K562 (cell line): ENCODE data around the gene PAM. TPM values are rescaled to one million over a fixed set of nuclear protein-coding genes. Genes with fewer than 3 reads are reported as not detected.

ENCODE experiments used
- ATAC-seq: fragments of 200-7000 bp; cut with Tn5 transposase; 3 replicates; pipeline ENCODE4 v1.9.1; 2020; ENCODE audit warnings: moderate library complexity
- BruUV-seq: library from RNA; stranded (reverse); fragments of 400-500 nt; replicated peaks from 2 replicates; lab custom pipeline; 2021; lab: Mats Ljungman, UMichigan
- CTCF ChIA-PET: fragments of 300-600 bp; formaldehyde crosslinking; extraction: SDS; loops from one replicate; lab custom pipeline; 2021; ENCODE audit warnings: low intra/inter-chr PET ratio; lab: Yijun Ruan, JAX
- POLR2A ChIA-PET: fragments of 300-600, 350-650 bp; sonication (Branson Sonifier 250); formaldehyde crosslinking; extraction: SDS; loops from one replicate; lab custom pipeline; 2021; ENCODE audit warnings: antibody characterized with exemption, inconsistent platforms; lab: Yijun Ruan, JAX
- DNase-seq, 4 experiments: peaks; one replicate each; pipeline versions ENCODE4 v3.0.0 to v3.0.0-alpha.2; 2011 to 2018; ENCODE audit warnings: low spot score in 3 of 4, mixed read lengths in 3 of 4; ENCODE audit errors: extremely low read depth in 1 of 4
- FAIRE-seq: peaks from 2 replicates; lab custom pipeline; 2011; peaks lifted over from hg19 to GRCh38; lab: Jason Lieb, UNC
- H2AFZ ChIP-seq: 2 replicates; pipeline ENCODE4 v1.6.0; 2011; ENCODE audit warnings: low read depth, low read length, control low read depth, inconsistent platforms
- H3K27ac ChIP-seq: fragments of 200-600 bp; 3 replicates; pipeline ENCODE4 v1.8.0; 2011; ENCODE audit warnings: low read depth, mild to moderate bottlenecking, control low read depth, inconsistent platforms, low read length, moderate library complexity, mixed read lengths; ENCODE audit errors: extremely low read depth
- H3K27me3 ChIP-seq, 2 experiments: fragments of 300-600 bp in 1 of 2; 2 replicates in 1 of 2; 3 replicates in 1 of 2; pipeline versions ENCODE4 v1.6.0 to v1.8.0; 2011; ENCODE audit warnings: inconsistent platforms in 2 of 2, low read length in 2 of 2, mild to moderate bottlenecking in 1 of 2, mixed read lengths in 1 of 2, moderate library complexity in 1 of 2; ENCODE audit not compliant: control insufficient read depth in 2 of 2, insufficient read depth in 2 of 2
- H3K36me3 ChIP-seq: fragments of 300-600 bp; 3 replicates; pipeline ENCODE4 v1.8.0; 2011; ENCODE audit warnings: mild to moderate bottlenecking, low read length, inconsistent platforms; ENCODE audit not compliant: control insufficient read depth, insufficient read depth
- H3K4me1 ChIP-seq, 2 experiments: fragments of 200-600 bp in 1 of 2; replicated peaks in 1 of 2; 2 replicates in 1 of 2; 3 replicates in 1 of 2; pipeline versions ENCODE4 v1.5.1 to v1.8.0; 2011; ENCODE audit warnings: inconsistent platforms in 2 of 2, low read length in 2 of 2, mild to moderate bottlenecking in 1 of 2, mixed read lengths in 1 of 2, moderate library complexity in 1 of 2; ENCODE audit not compliant: control insufficient read depth in 2 of 2, insufficient read depth in 2 of 2
- H3K4me2 ChIP-seq: 2 replicates; pipeline ENCODE4 v1.6.1; 2011; ENCODE audit warnings: low read length, control low read depth, inconsistent platforms, mixed read lengths; ENCODE audit not compliant: insufficient read depth
- H3K4me3 ChIP-seq: fragments of 200-600 bp; sonication (generic), shearing (Covaris generic); 2 replicates; pipeline ENCODE4 v1.5.1; 2016; ENCODE audit warnings: control low read depth, inconsistent platforms
- H3K79me2 ChIP-seq: fragments of 200-600 bp; 3 replicates; pipeline ENCODE4 v1.8.0; 2011; ENCODE audit warnings: low read length, inconsistent platforms; ENCODE audit not compliant: control insufficient read depth, insufficient read depth
- H3K9ac ChIP-seq, 2 experiments: 2 replicates each; pipeline versions ENCODE4 v1.6.0 to v1.6.1; 2011; ENCODE audit warnings: low read depth in 2 of 2, low read length in 2 of 2, control low read depth in 1 of 2, inconsistent platforms in 1 of 2, mild to moderate bottlenecking in 1 of 2, mixed read lengths in 1 of 2; ENCODE audit not compliant: insufficient read depth in 1 of 2
- H3K9me1 ChIP-seq: one replicate; pipeline ENCODE4 v1.6.0; 2011; ENCODE audit warnings: inconsistent platforms, mild to moderate bottlenecking, low read length, moderate library complexity; ENCODE audit not compliant: control insufficient read depth, insufficient read depth
- H3K9me3 ChIP-seq: replicated peaks from 2 replicates; pipeline ENCODE4 v1.5.1; 2011; ENCODE audit warnings: low read depth, low read length, inconsistent platforms; ENCODE audit not compliant: control insufficient read depth, insufficient read depth
- H4K20me1 ChIP-seq: replicated peaks from 2 replicates; pipeline ENCODE4 v1.6.1; 2011; ENCODE audit warnings: low read length, inconsistent platforms, mixed read lengths; ENCODE audit not compliant: control insufficient read depth, insufficient read depth
- BRCA1 ChIP-seq, 2 experiments: fragments of 450-650 bp in 1 of 2; sonication (generic) in 1 of 2; formaldehyde crosslinking in 1 of 2; IDR thresholded peaks; 2 replicates each; pipeline versions ENCODE4 v1.5.0 to v1.6.1; 2017 to 2020; ENCODE audit warnings: mild to moderate bottlenecking in 1 of 2, missing genetic modification reagents in 1 of 2
- ERF ChIP-seq: fragments of 450-650 bp; formaldehyde crosslinking; IDR thresholded peaks from 2 replicates; pipeline ENCODE4 v1.4.0; 2020; ENCODE audit warnings: mild to moderate bottlenecking, mixed read lengths
- ESRRA ChIP-seq: fragments of 450-650 bp; IDR thresholded peaks from 2 replicates; pipeline ENCODE4 v1.6.1; 2014; ENCODE audit warnings: low read depth, mild to moderate bottlenecking, moderate library complexity, borderline replicate concordance
- ETV1 ChIP-seq: fragments of 450-650 bp; conservative IDR thresholded peaks from 2 replicates; pipeline ENCODE4 v1.6.1; 2016; ENCODE audit warnings: missing genetic modification characterization, control low read depth, low read depth, missing compliant biosample characterization
- KDM4B ChIP-seq, 2 experiments: fragments of 450-650 bp in 1 of 2; sonication (generic) in 1 of 2; IDR thresholded peaks; 2 replicates each; pipeline ENCODE4 v1.6.1; 2016 to 2017; ENCODE audit warnings: borderline replicate concordance in 2 of 2, antibody characterized with exemption in 1 of 2, low read depth in 1 of 2, mild to moderate bottlenecking in 1 of 2
- KLF16 ChIP-seq: IDR thresholded peaks from 2 replicates; pipeline ENCODE4 v1.6.1; 2016; ENCODE audit warnings: antibody characterized with exemption
- MAFK ChIP-seq: IDR thresholded peaks from 2 replicates; pipeline ENCODE4 v1.6.1; 2011; ENCODE audit warnings: low read length, improper control_type of control experiment
- PML ChIP-seq: IDR thresholded peaks from 2 replicates; pipeline ENCODE4 v1.6.1; 2012; ENCODE audit warnings: low read length, inconsistent platforms
- POLR2AphosphoS5 ChIP-seq: IDR thresholded peaks from 2 replicates; pipeline ENCODE4 v1.6.1; 2011; ENCODE audit warnings: mild to moderate bottlenecking, low read depth, low read length, moderate library complexity; ENCODE audit not compliant: control insufficient read depth, insufficient read depth
- PPARD ChIP-seq: fragments of 250-450 bp; sonication (Bioruptor Pico); IDR thresholded peaks from 2 replicates; pipeline ENCODE4 v1.8.0; 2022; ENCODE audit warnings: inconsistent platforms, mild to moderate bottlenecking, moderate library complexity
- SMARCA4 ChIP-seq: fragments of 450-650 bp; IDR thresholded peaks from 2 replicates; pipeline ENCODE4 v1.6.1; 2016
- TBP ChIP-seq: optimal IDR thresholded peaks from 2 replicates; pipeline ENCODE3; 2011; ENCODE audit warnings: low read depth, low read length, improper control_type of control experiment
- TSC22D4 ChIP-seq: fragments of 450-650 bp; IDR thresholded peaks from 2 replicates; pipeline ENCODE4 v1.6.1; 2016; ENCODE audit warnings: missing genetic modification characterization, missing biosample characterization, control low read depth
- ZBTB26 ChIP-seq: fragments of 450-650 bp; formaldehyde crosslinking; IDR thresholded peaks from 2 replicates; pipeline ENCODE4 v1.4.0; 2022; ENCODE audit warnings: missing genetic modification characterization
- ZNF511 ChIP-seq: sonication (generic); formaldehyde crosslinking; IDR thresholded peaks from 2 replicates; pipeline ENCODE4 v1.8.0; 2022; ENCODE audit warnings: mild to moderate bottlenecking, missing genetic modification reagents
- WGBS: fragments of 100-300 bp; shearing (Covaris generic); methylation state at CpG from one replicate; pipeline ENCODE4 v1.1.6; 2016; ENCODE audit warnings: low coverage, mixed read lengths; ENCODE audit not compliant: insufficient coverage; ENCODE audit errors: missing lambda C conversion rate; 5-methylcytosine and 5-hydroxymethylcytosine counted together
- in situ Hi-C: fragments of 300-500 bp; cut with MboI; formaldehyde crosslinking; loops from 4 replicates; pipeline ENCODE4 v1.15.0; 2018; ENCODE audit warnings: inconsistent platforms, mixed read lengths
- intact Hi-C: fragments of 100-400 bp; cut with micrococcal nuclease; formaldehyde crosslinking; loops from 2 replicates; pipeline ENCODE4 v1.14.2; 2022
- polyA plus RNA-seq, 8 experiments: library from polyadenylated mRNA; depleted of rRNA in 4 of 8; stranded (reverse) in 5 of 8; unstranded in 3 of 8; fragments of >200 nt; fragmentation: Nextera tagmentation in 2 of 8; fragmentation: Illumina TruSeq in 1 of 8; extraction: Ambion mirVana in 2 of 8; extraction: Trizol in 1 of 8; gene quantifications; 2 replicates each; pipeline versions ENCODE4 v1.2.1 to v1.2.3, GENCODE V29; 2011 to 2014; ENCODE audit warnings: inconsistent platforms in 1 of 8, missing spikeins in 1 of 8
- total RNA-seq, 7 experiments: library from RNA; depleted of rRNA in 6 of 7; stranded (reverse); fragments of >200 nt in 6 of 7; fragmentation: Illumina TruSeq in 2 of 7; extraction: Trizol in 2 of 7; gene quantifications; 2 replicates each; pipeline versions ENCODE4 v1.2.1 to v1.2.3, GENCODE V29; 2011 to 2021; ENCODE audit warnings: low replicate concordance in 1 of 7

Gene PAM
- total and polyA plus RNA-seq, 9 of the 15 experiments (the other 6 are each of a cell fraction or from before 2014, with no cell fraction given) = 0.39 to 3.1 (median 0.77) TPM

DNA sequence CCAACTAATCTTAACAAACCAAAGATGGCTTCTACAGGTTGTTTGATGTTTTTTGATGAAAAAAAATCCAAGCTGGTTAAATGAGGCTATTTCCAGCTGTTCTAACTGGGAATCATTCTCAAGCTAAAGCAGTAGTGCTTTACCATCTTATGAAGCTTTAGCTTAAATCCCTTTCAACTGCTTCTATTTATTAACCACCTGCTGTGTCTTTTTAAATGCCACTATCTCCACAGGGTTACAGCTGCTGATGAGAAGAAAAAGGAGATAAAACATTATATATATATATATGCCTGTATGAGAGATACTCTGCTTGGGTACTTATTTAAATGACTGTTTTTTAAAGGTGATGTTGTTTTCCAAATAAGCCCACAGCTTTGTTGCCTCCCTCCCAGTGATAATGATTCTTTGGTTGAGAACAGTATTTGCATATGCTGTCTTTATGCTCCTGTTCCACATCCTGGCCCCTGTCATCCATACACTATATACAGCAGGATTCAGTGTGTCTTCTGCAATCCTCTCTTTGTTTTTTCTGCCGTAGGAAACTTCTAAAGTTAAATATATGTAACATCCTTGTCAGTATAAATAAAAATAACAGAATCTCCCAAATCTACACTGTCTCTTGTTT, 164.0 kb downstream of the PAM start:
- Histone ChIP-seq H3K9me1 (no peaks in the 10 kb centered on the region), H3K4me3 (no peak overlapping the region), H3K4me2 (no peak overlapping the region), H3K27ac (no peak overlapping the region), H3K79me2 (no peaks in the 10 kb centered on the region), H3K4me1 (no peaks in the 10 kb centered on the region), H3K9me3 (no peaks in the 10 kb centered on the region), H3K9ac (no peak overlapping the region), H3K27me3 (no peaks in the 10 kb centered on the region), H4K20me1 (no peaks in the 10 kb centered on the region), H2AFZ (no peak overlapping the region), H3K36me3 (no peaks in the 10 kb centered on the region)
- in situ Hi-C loops = no loop called here
- intact Hi-C loops = no loop called here
- 0% methylated on average over 1 of the region's 1 CpG for WGBS
- TF ChIP-seq ZBTB26 (CRISPR knock-in tag) (no peak), PPARD (CRISPR knock-in tag) (no peak), ZNF511 (CRISPR knock-in tag) (no peak), BRCA1 (IDR thresholded peaks at IDR 0.05) (no peak), BRCA1 (CRISPR knock-in tag; IDR thresholded peaks at IDR 0.05) (no peak), TSC22D4 (tag) (no peak), TBP (no peak), ESRRA (no peak), KDM4B (IDR thresholded peaks at IDR 0.05; ENCODE audit: borderline replicate concordance in 2 of 2, low read depth in 1 of 2) (no peak), MAFK (no peak), KLF16 (no peak), POLR2AphosphoS5 (no peak), PML (no peak), SMARCA4 (no peak), ETV1 (tag) (no peak), ERF (CRISPR knock-in tag) (no peak)
- BruUV-seq = no TSS peak
- POLR2A ChIA-PET = no interaction called here
- DNase-seq = no peak
- no peak for ATAC-seq
- FAIRE-seq = no peak
- CTCF ChIA-PET = no interaction called here
